ENCODE results near the gene ELOA2. TPM values are rescaled to one million over a fixed set of nuclear protein-coding genes. Genes with fewer than 3 reads are reported as not detected.
"Not testable (repeated sequence)": the region's sequence is repeated elsewhere in the genome, so short reads cannot be mapped to it uniquely, and the experiment has no call there.

The ELOA2 gene
- total RNA-seq, 1 donor from 2014 or later = not detected

- not testable (repeated sequence) for H3K9me3 Mint-ChIP-seq (ENCODE audit: low read depth); H3K4me1 Mint-ChIP-seq (ENCODE audit: low read depth); DNase-seq (ENCODE audit: low spot score, unreplicated experiment); H3K36me3 Mint-ChIP-seq (ENCODE audit: insufficient read depth); H3K27me3 Mint-ChIP-seq; H3K4me3 Mint-ChIP-seq (ENCODE audit: low read depth); H3K27ac Mint-ChIP-seq
These were observed 11.5 kb downstream of the ELOA2 start for GRCh38 chr18:47023769-47024465.

DNA sequence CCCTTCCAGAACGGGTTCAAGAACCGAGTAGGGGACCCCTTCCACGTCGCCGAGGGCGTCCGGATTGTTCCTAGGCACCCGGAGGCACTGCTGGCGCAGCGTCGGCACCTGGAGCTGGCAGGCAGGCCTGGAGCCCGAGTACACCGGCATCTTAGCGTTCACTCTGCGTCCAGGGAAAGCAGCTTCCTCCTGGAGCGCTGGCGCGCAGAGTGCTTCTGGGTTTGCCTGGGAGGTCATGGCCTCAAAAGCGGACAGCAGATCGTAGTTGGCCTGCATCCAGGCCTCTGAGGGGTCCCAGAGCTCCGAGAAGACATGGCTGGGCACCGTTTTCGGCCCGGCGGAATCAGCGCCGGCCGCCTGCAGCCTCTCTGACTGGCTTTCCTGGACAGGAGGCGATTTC lies 12.6 kb downstream of the ELOA2 start:
- not testable (repeated sequence) for H3K4me1 Mint-ChIP-seq (ENCODE audit: low read depth); H3K27me3 Mint-ChIP-seq; H3K27ac Mint-ChIP-seq; DNase-seq (ENCODE audit: low spot score, unreplicated experiment); H3K36me3 Mint-ChIP-seq (ENCODE audit: insufficient read depth); H3K4me3 Mint-ChIP-seq (ENCODE audit: low read depth); H3K9me3 Mint-ChIP-seq (ENCODE audit: low read depth)

DNA sequence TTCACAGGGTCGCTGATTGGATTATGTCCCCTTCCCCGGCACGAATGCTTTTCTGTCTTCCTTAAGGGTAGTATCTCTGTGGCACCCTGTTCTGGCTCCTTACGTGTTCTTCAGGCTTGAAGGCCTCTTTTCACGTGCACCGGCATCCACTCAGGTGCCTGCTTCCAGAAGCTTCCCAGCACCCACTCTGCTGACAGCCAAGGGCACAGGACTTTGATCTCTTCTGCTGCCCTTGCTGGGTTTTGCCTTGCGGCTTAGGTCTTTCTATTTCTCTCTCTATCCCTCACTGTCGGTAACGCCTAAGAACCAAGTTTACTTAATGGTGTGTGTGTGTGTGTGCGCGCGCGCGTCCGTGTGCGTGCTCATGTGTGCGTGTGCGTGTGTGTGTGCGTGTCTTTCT lies 14.7 kb downstream of the ELOA2 start:
- not testable (repeated sequence) for H3K27ac Mint-ChIP-seq; DNase-seq (ENCODE audit: low spot score, unreplicated experiment); H3K4me1 Mint-ChIP-seq (ENCODE audit: low read depth); H3K9me3 Mint-ChIP-seq (ENCODE audit: low read depth); H3K4me3 Mint-ChIP-seq (ENCODE audit: low read depth); H3K36me3 Mint-ChIP-seq (ENCODE audit: insufficient read depth); H3K27me3 Mint-ChIP-seq

GRCh38 chr18:47019870-47020269 lies 15.6 kb downstream of the ELOA2 start:
- not testable (repeated sequence) for H3K27me3 Mint-ChIP-seq; H3K9me3 Mint-ChIP-seq (ENCODE audit: low read depth); DNase-seq (ENCODE audit: low spot score, unreplicated experiment); H3K27ac Mint-ChIP-seq; H3K4me3 Mint-ChIP-seq (ENCODE audit: low read depth); H3K36me3 Mint-ChIP-seq (ENCODE audit: insufficient read depth); H3K4me1 Mint-ChIP-seq (ENCODE audit: low read depth)

Other genes starting within 250 kb of the ELOA2 start
- 36.3 and 42.6 TPM in 2 replicates for gene PIAS2, start 118.1 kb downstream of the ELOA2 start, total RNA-seq
- gene KATNAL2, start 118.0 kb downstream of the ELOA2 start, total RNA-seq = 6.1 and 8.0 TPM in 2 replicates
- gene HDHD2, start 114.9 kb upstream of the ELOA2 start, total RNA-seq = 47.2 and 57.0 TPM in 2 replicates
- gene IER3IP1, start 140.7 kb upstream of the ELOA2 start, total RNA-seq = 8.4 and 9.5 TPM in 2 replicates
- not detected in 2 replicates for gene SKOR2, start 216.0 kb upstream of the ELOA2 start, total RNA-seq

Data from progenitor cell of endocrine pancreas (in vitro differentiated cells).